ENCODE measurements around the gene SAXO1. TPM values are rescaled to one million over a fixed set of nuclear protein-coding genes. Genes with fewer than 3 reads are reported as not detected.

Gene SAXO1
- polyA plus RNA-seq, 1 experiment = 0.01 TPM

DNA sequence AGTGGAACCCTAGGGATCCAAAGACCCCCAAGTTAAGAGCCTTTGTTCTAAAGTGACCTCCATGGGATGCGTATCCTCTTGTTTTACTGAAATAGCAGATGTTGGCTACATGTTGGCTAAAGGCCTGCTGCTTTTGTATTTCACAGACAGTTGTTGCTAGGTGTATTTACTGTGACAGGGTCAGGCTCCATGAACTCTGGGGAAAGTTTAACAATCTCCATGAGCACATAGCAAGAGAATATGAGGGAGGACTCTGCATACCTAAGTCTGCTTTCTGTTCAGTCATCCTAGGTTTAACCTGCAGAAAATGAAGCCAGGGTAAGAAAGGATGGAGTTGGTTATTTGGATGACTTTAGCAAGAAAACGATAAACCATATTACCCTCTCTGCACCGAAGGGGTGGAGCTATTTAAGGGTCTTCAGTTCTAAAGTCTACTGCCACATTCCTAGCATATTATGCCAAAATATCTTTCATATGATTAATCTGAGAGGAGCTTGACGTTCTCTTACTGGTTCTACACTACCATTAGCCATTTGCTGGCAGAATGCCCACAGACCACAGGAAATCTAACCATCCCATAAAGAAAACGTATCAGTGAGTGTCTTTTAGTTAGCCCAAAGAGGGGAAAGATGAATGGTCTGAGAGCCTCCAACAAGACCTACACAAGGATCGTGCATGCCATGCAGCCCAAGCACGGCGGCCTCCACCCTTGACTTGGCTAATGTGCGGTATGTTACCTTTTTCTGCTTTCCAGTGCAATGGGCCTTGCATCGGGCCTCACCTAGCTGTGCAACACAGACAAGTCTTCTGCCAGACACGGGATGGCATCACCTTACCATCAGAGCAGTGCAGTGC is 127.8 kb downstream of the SAXO1 start:
- Histone ChIP-seq H3K9me3 (ENCODE audit: control insufficient read depth, insufficient read depth, low read length) (no peaks in the 10 kb centered on the region), H3K27ac (ENCODE audit: low read depth, low read length) (no peak overlapping the region), H3K4me3 (ENCODE audit: low read depth, low read length) (no peak overlapping the region), H3K27me3 (ENCODE audit: control insufficient read depth, insufficient read depth, low read length) (no peaks in the 10 kb centered on the region)
- no peak for DNase-seq (ENCODE audit: low read depth, low spot score)
- POLR2A ChIA-PET = no interaction called here
- CTCF ChIA-PET = no interaction called here
- no peak for TF ChIP-seq CTCF (IDR thresholded peaks at IDR 0.05; ENCODE audit: low read depth, low read length)

- Histone ChIP-seq H3K9me3 (ENCODE audit: control insufficient read depth, insufficient read depth, low read length) (no peaks in the 10 kb centered on the region), H3K4me3 (ENCODE audit: low read depth, low read length) (no peak overlapping the region), H3K27me3 (ENCODE audit: control insufficient read depth, insufficient read depth, low read length) (no peaks in the 10 kb centered on the region), H3K27ac (ENCODE audit: low read depth, low read length) (no peak overlapping the region)
- DNase-seq (ENCODE audit: low read depth, low spot score) = no peak
- ChIA-PET POLR2A (no interaction called here), CTCF (no interaction called here)
- TF ChIP-seq CTCF (IDR thresholded peaks at IDR 0.05; ENCODE audit: low read depth, low read length) = no peak
Measured at GRCh38 chr9:18903450-18903849, 129.6 kb downstream of the SAXO1 start.

DNA sequence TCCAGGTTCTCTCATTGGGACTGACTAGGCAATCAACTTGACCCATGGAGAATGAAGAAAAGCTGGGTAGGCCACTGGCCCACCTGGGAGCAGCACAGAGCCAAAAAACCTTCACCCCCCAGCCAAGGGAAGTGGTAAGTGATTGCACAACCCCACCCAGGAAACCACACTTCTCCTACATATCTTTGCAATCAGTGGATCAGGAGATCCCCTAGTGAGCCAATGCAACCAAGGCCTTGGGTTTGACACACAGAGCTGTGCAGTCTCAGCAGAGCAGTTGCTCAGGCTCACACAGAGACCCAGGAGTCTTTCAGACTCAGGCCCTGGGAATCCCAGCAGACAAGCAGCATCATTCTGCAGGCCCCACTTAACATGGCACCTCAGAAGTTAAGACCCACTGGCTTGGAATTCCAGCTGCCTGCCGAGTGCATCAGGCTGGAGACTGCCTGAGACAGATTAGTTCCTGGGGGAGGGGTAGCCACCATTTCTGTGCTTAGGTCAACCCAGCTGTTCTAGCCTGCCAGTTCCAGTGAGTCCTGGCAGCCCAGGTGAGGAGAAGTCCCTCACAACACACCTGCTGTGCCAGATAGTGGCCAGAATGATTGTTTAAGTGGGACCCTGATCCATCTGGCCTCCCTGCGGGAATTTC is 136.4 kb downstream of the SAXO1 start:
- POLR2A ChIA-PET = no interaction called here
- Histone ChIP-seq H3K4me3 (ENCODE audit: low read depth, low read length) (no peak overlapping the region), H3K27ac (ENCODE audit: low read depth, low read length) (no peak overlapping the region), H3K27me3 (ENCODE audit: control insufficient read depth, insufficient read depth, low read length) (no peaks in the 10 kb centered on the region), H3K9me3 (ENCODE audit: control insufficient read depth, insufficient read depth, low read length) (peaks cover 12% of the 10 kb centered on the region)
- CTCF ChIA-PET = interaction anchor here (0.6 kb wide), 1 partner anchor 132 kb away, joined by 3 read pairs; no protein-coding TSS in a partner anchor
- TF ChIP-seq CTCF (IDR thresholded peaks at IDR 0.05; ENCODE audit: low read depth, low read length) = no peak
- DNase-seq (ENCODE audit: low read depth, low spot score) = no peak

DNA sequence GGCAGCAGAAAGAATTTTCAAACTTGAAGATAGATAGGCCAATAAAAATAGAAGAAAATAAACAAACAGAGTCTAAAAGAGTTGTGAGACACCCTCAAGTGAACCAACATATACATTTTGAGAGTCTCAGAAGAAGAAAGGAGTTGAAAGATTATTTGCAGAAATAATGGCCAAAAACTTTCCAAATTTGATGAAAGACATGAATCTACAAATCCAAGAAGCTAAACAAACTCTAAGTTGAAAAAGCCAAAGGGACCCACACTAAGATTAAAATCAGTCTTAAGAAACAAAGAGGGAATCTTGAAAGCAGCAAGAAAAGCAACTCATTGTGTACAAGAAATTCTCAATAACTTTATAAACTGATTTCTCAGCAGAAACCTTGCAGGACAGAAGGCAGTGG is 137.0 kb downstream of the SAXO1 start:
- no peaks in the 10 kb centered on the region for H3K27me3 ChIP-seq (ENCODE audit: control insufficient read depth, insufficient read depth, low read length)
- no peak for DNase-seq (ENCODE audit: low read depth, low spot score)
- CTCF ChIA-PET = interaction anchor here (0.6 kb wide), 1 partner anchor 133 kb away, joined by 3 read pairs; no protein-coding TSS in a partner anchor
- POLR2A ChIA-PET = no interaction called here
- no peak overlapping the region for H3K4me3 ChIP-seq (ENCODE audit: low read depth, low read length)
- H3K9me3 ChIP-seq (ENCODE audit: control insufficient read depth, insufficient read depth, low read length) = peaks cover 12% of the 10 kb centered on the region
- no peak for TF ChIP-seq CTCF (IDR thresholded peaks at IDR 0.05; ENCODE audit: low read depth, low read length)
- no peak overlapping the region for H3K27ac ChIP-seq (ENCODE audit: low read depth, low read length)

DNA sequence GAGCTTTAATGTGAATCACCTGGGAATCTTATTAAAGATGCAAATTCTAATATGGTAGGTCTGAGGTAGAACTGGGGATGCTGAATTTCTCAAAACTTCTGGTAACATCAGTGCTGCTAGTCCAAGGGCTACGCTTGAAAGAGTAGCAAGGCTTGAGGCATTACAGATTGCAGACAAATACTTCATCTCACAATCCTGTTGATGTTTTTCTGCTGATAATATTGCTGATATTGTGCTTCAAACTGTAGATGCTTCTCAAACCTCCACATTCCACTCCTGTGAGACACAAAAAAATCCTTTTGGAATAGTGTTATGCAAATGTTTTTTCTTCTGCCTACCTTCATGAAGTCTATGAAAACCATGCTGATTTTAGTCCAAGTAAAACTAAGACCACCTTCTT is 139.5 kb downstream of the SAXO1 start:
- no peak for TF ChIP-seq CTCF (IDR thresholded peaks at IDR 0.05; ENCODE audit: low read depth, low read length)
- CTCF ChIA-PET = no interaction called here

More for the DNA sequence above, 139.5 kb downstream of the SAXO1 start:
- Histone ChIP-seq H3K4me3 (ENCODE audit: low read depth, low read length) (no peak overlapping the region), H3K9me3 (ENCODE audit: control insufficient read depth, insufficient read depth, low read length) (peaks cover 12% of the 10 kb centered on the region), H3K27me3 (ENCODE audit: control insufficient read depth, insufficient read depth, low read length) (no peaks in the 10 kb centered on the region), H3K27ac (ENCODE audit: low read depth, low read length) (no peak overlapping the region)
- POLR2A ChIA-PET = no interaction called here
- DNase-seq (ENCODE audit: low read depth, low spot score) = no peak
